HFFc6 (cell line): ENCODE data around the gene CYP1A2. TPM values are rescaled to one million over a fixed set of nuclear protein-coding genes. Genes with fewer than 3 reads are reported as not detected.
A peak's percentile ranks its signal among the peaks of the same experiment; 100 is the strongest.

Experiments used
- DNase-seq: peaks from one replicate; pipeline ENCODE4 v3.0.0-alpha.2; 2018
- H3K27ac Mint-ChIP-seq: 2 replicates; pipeline ENCODE4 v1.8.0; 2020; ENCODE audit warnings: mild to moderate bottlenecking, mixed read lengths
- H3K27me3 Mint-ChIP-seq: 2 replicates; pipeline ENCODE4 v1.8.0; 2021; ENCODE audit warnings: mild to moderate bottlenecking, moderate library complexity, mixed read lengths; ENCODE audit not compliant: insufficient read depth
- H3K36me3 Mint-ChIP-seq: 2 replicates; pipeline ENCODE4 v1.8.0; 2021; ENCODE audit warnings: low read depth, mixed read lengths
- H3K4me1 Mint-ChIP-seq: 2 replicates; pipeline ENCODE4 v1.8.0; 2020; ENCODE audit warnings: low read depth, mixed read lengths
- H3K4me3 Mint-ChIP-seq: 2 replicates; pipeline ENCODE4 v1.8.0; 2020; ENCODE audit warnings: mild to moderate bottlenecking, moderate library complexity, mixed read lengths
- H3K9me3 Mint-ChIP-seq: 2 replicates; pipeline ENCODE4 v1.8.0; 2020; ENCODE audit warnings: mild to moderate bottlenecking, mixed read lengths
- CTCF ChIP-seq: fragments of 200-600 bp; sonication (generic); IDR thresholded peaks from 2 replicates; pipeline ENCODE4 v1.5.0; 2021; ENCODE audit warnings: antibody characterized with exemption, mild to moderate bottlenecking
- total RNA-seq, 6 experiments: library from RNA; stranded (reverse); fragmentation: NEBNext Ultra II Directional; extraction: Animal tissue kit (Norgen Biotek cat#: 25700); gene quantifications; 2 replicates in 1 of 6; 3 replicates in 5 of 6; pipeline ENCODE4 v1.2.3, GENCODE V29; 2021

CYP1A2 gene
- total RNA-seq, 6 experiments from 2014 or later: not detected

GRCh38 chr15:74768099-74768770 is 19.6 kb downstream of the CYP1A2 start:
- H3K36me3 Mint-ChIP-seq: no peaks in the 10 kb centered on the region
- H3K4me1 Mint-ChIP-seq: peaks cover 6% of the 10 kb centered on the region
- no peak overlapping the region for H3K27ac Mint-ChIP-seq
- H3K4me3 Mint-ChIP-seq: peak overlapping the region; percentile 64
- no peaks in the 10 kb centered on the region for H3K9me3 Mint-ChIP-seq
- no peak for DNase-seq
- TF ChIP-seq CTCF: no peak
- H3K27me3 Mint-ChIP-seq: peaks cover 10% of the 10 kb centered on the region

- peaks cover 6% of the 10 kb centered on the region for H3K4me1 Mint-ChIP-seq
- H3K36me3 Mint-ChIP-seq: no peaks in the 10 kb centered on the region
- H3K4me3 Mint-ChIP-seq: peak overlapping the region; percentile 64
- no peaks in the 10 kb centered on the region for H3K9me3 Mint-ChIP-seq
- peaks cover 12% of the 10 kb centered on the region for H3K27me3 Mint-ChIP-seq
- peak; percentile 94 for TF ChIP-seq CTCF
- DNase-seq: peak; percentile 25
- no peak overlapping the region for H3K27ac Mint-ChIP-seq
Measured at GRCh38 chr15:74768771-74769342, 20.2 kb downstream of the CYP1A2 start.

- no peak overlapping the region for H3K27ac Mint-ChIP-seq
- no peaks in the 10 kb centered on the region for H3K36me3 Mint-ChIP-seq
- H3K4me1 Mint-ChIP-seq: peaks cover 6% of the 10 kb centered on the region
- TF ChIP-seq CTCF: no peak
- no peaks in the 10 kb centered on the region for H3K9me3 Mint-ChIP-seq
- DNase-seq: no peak
- peaks cover 10% of the 10 kb centered on the region for H3K27me3 Mint-ChIP-seq
- no peak overlapping the region for H3K4me3 Mint-ChIP-seq
Measured at GRCh38 chr15:74769463-74770025, 20.9 kb downstream of the CYP1A2 start.

- no peak overlapping the region for H3K27ac Mint-ChIP-seq
- no peak overlapping the region for H3K4me3 Mint-ChIP-seq
- peaks cover 6% of the 10 kb centered on the region for H3K4me1 Mint-ChIP-seq
Measured at GRCh38 chr15:74770211-74770903, 21.7 kb downstream of the CYP1A2 start.

GRCh38 chr15:74773329-74773728 is 24.7 kb downstream of the CYP1A2 start:
- H3K27me3 Mint-ChIP-seq: peaks cover 8% of the 10 kb centered on the region
- H3K36me3 Mint-ChIP-seq: no peaks in the 10 kb centered on the region
- no peaks in the 10 kb centered on the region for H3K9me3 Mint-ChIP-seq
- H3K4me3 Mint-ChIP-seq: no peak overlapping the region
- DNase-seq: no peak
- H3K4me1 Mint-ChIP-seq: peaks cover 21% of the 10 kb centered on the region
- no peak for TF ChIP-seq CTCF
- no peak overlapping the region for H3K27ac Mint-ChIP-seq

More at GRCh38 chr15:74770211-74770903, 21.7 kb downstream of the CYP1A2 start:
- Mint-ChIP-seq H3K9me3 (no peaks in the 10 kb centered on the region), H3K27me3 (peaks cover 8% of the 10 kb centered on the region), H3K36me3 (no peaks in the 10 kb centered on the region)
- TF ChIP-seq CTCF: no peak
- DNase-seq: no peak
